HL-60/S4 (cell line): ENCODE results near the gene SMIM14.
"Not testable (repeated sequence)": the region's sequence is repeated elsewhere in the genome, so short reads cannot be mapped to it uniquely, and the experiment has no call there.

Experiments used
- in situ Hi-C: fragments of 300-500 bp; cut with MboI; formaldehyde crosslinking; loops from 2 replicates; pipeline ENCODE4 v1.14.3; 2022; ENCODE audit warnings: low sequenced_read_pairs

Gene SMIM14

DNA sequence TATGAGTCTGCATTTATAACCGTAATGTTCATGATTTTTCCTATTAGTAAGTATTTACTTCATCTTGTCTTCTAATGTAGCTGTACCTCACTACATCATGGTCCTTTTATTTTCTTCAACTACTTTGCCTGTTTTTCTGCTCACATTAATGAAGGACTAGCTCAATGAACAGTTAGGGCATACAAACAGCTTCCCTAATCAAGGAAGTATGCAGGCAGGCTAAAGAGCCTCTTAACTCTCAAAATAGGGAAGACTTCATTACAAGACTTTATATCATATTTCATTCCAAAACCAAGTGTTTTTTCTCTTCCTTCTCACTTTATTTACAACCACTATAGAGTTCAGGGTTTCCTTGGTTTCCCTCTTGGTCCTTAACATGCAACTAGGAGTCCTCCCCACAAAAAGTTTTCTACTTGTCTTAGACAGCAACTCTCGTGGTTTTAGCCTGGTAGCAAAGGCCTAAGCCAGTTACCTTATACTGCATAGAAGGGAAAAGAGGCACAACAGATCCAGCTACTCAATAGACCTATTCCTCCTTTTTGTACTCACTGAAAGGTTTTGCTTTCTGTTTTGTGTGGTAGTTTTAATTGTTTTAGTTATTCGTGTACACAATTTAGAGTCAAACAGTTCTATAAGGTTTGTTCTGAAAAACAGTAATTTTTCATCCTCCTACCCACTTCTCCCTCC is 40.8 kb downstream of the SMIM14 start:
- in situ Hi-C loops, result no loop called here

DNA sequence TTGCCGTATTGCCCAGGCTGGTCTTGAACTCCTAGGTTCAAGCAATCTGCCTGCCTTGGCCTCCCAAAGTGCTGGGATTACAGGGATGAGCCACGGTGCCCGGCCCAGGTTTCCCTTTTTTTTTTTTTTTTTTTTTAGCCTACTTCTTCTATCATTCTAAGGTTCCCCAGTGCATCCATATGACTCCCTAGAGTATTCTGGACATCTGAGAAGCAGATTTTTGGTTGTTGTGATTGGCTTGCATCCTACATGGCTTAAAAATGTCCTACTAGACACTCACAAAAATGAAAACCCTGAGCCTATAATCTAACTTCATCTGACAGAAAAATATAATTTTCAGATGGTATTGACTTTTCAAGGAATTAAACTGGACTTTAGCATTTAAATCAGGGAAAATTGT is 41.7 kb downstream of the SMIM14 start:
- in situ Hi-C loops, result no loop called here

DNA sequence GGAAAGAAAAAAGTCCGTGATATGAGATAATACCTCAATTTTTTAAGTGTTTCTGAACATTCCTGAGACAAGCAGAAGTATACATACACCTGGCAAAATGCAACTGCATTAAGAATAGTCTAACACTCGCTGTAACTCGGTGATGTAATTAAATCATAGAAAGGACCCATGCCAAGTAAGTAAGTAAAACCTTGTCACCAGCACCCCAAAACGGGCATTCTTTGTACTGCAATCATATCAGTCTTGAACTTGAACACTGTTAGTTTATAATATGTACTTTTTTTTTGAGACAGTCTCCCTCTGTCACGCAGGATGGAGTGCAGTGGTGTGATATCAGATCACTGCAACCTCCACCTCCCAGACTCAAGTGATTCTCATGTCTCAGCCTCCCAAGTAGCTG is 47.4 kb downstream of the SMIM14 start:
- in situ Hi-C loops, result no loop called here

DNA sequence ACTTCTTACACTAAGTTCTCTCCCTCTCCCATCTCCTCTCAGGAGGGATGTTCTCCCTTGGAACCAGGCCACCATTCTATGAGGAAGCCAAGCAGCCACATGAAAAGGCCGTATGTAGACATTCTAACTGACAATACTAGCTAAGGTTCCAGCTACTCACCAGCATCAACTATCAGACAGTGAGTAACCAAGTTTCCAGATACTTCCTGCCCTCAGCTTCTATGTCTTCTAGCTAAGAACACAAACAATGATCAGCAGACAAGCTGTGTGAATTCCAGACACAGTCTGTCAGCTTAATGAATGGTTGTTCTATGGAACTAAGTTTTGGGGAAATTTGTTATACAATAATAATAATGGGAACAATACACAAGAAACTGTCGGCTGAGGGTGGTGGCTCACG is 50.8 kb downstream of the SMIM14 start:
- in situ Hi-C loops, result no loop called here

DNA sequence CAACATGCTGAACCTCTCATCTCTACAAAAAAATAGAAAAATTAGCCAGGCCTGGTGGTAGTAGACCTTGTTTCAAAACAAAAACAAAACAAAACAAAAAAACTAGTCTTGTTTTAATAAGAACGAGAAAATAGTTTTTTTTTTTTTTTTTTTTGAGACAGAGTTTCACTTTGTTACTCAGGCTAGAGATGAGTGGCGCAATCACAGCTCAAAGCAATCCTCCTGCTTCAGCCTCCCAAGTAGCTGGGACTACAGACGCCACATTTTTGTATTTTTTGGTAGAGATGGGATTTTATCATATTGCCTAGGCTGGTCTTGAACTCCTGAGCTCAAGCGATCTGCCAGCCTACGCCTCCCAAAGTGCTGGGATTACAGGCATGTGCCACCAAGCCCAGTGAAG is 63.7 kb downstream of the SMIM14 start:
- in situ Hi-C loops, result no loop called here

DNA sequence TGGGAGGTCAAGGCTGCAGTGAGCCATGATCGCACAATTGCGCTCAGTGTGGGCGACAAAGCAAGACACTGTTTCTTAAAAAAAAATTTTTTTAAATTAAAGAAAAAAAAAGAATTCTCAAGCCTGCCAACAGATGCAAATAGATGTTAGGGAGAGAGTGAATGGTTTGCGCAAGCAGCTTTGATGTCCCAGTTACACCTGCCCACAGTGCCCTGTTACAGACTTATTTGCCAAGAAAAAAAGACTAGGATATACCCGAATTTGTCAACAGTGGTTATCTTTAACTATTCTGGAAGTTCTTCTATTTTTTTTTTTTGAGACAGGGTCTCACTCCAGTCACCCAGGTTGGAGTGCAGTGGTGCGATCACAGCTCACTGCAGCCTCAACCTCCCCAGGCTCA is 67.2 kb downstream of the SMIM14 start:
- in situ Hi-C loops, result no loop called here

DNA sequence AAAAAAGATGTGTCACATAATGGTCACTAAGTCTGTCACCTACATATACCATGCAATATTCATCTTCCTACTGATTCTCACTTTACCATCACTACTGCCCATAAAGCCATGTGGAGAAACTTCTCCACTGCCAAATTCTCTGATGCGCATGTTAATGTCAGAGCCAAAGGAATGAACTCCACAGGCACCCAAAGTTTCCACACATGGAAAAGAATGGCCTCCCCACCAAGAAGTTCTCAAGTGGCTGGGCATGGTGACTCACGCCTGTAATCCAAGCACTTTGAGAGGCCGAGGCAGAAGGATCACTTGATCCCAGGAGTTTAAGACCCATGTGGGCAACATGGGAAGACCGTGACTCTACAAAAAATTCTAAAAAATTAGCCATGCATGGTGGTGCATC is 67.6 kb downstream of the SMIM14 start:
- in situ Hi-C loops, result no loop called here

DNA sequence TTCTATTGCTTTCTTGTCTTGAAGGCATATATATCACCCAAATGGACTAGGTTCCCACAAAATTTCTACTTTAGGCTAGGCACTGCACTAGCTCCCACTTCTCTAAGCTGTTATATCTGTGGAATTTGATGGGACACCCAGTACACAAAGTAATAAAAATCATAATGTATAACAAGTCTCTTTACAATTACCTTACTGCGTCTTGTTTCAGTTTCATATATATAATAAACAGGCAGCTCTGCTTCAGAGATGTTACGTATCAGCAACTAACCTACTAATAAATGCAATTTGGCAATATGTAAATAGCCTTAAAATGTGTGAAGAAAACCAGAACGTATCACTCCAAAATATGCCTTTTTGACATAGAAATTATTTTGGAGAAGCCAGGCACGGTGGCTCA is 69.5 kb downstream of the SMIM14 start:
- in situ Hi-C loops, result no loop called here

DNA sequence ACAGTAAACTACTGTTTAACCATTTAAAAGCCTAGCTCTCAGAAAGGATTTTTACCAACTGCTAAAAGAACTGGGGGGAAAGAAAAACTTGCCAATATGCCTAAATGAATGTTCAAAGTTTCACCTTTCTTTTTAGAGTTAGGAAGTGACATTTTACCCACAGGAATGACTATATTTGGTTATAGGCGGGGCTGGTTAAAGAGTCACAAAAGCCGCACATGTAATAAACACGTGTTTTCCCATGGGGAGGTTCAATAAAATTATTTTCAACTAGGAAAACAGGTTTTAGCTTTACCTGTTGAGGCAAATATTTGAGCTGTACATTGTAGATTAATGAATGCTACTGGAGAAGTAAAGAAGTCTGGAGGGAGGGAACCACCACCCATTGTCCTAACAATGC is 69.9 kb downstream of the SMIM14 start:
- in situ Hi-C loops, result no loop called here

DNA sequence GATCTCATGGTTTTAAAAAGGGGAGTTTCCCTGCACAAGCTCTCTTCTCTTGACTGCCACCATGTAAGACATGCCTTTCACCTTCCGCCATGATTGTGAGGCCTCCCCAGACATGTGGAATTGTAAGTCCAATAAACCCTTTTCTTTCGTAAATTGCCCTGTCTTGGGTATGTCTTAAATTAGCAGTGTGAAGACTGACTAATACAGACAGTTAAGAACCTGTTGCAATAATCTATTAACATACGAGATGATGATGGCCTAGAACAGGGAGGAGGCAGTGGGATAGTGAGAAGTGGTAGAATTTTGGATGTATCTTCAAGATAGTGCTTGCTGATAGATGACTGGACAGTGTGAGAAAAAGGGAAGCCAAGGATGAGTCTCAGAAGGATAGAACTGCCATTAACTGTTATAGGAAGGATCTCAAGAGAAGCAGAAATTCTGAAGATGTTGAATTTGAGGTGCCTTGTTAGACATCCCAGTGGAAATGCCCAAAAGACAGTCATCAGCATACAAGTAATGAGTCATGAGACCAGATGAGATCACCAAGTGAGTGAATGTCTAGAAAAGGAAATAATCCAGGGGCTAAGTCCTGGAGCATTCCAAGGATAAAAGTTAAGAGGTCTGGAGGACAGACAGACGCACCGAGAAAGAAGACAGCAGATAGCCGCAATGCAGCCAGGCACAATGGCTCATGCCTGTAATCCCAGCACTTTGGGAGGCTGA is 72.6 kb downstream of the SMIM14 start:
- in situ Hi-C loops, result no loop called here

DNA sequence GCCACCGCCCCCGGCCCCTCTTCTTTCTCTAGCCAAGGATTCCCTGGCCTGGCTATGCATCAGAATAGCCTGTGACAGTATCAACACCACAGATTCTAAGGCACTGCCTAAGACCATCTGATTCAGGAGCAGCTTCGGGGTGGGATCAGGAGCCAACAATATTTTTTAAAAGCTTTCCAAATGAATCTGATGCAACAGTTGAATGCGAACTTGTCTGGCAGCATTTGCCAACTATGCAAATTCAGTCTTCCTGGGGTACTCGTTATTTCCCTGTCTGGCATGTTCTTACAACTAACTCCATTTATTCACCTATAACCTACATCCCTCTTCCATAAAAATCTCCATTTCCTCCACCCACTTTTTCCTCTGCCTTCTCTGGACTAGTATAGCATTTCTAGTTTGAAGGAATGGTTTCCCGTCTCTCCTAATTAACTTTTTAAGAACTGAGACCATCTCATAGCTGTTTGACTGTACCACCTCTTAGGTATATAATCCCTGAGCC is 75.3 kb downstream of the SMIM14 start:
- in situ Hi-C loops, result no loop called here

DNA sequence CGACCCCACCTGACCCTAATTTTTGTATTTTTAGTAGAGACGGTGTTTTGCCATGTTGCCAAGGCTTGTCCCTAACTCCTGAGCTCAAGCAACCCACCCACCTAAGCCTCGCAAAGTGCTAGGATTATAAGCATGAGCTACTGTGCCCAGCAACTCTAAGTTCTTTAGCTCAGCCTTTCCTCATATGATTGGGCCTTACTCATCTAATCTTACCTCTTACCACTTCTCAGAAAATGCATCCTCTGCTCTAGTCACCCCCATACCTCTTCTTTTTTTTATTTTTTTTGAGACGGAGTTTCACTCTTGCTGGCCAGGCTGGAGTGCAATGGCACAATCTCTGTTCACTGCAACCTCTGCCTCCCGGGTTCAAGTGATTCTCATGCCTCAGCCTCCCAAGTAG is 75.9 kb downstream of the SMIM14 start:
- in situ Hi-C loops, result no loop called here

DNA sequence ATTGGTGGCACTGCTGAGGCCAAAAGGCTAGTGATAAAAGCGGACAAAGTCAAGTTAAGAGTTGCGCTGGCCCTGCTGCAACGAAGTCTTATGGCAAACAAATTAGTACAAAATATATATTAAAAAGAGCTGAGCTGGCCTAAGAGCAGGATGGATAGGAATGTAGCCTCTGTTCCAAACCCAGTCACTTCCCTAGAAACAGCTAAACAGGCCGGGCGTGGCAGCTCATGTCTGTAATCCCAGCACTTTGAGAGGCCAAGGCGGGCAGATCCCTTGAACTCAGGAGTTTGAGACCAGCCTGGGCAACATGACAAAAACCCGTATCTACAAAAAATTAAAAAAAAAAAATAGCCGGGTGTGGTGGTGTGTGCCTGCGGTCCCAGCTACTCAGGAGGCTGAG is 79.0 kb downstream of the SMIM14 start:
- in situ Hi-C loops, result no loop called here

DNA sequence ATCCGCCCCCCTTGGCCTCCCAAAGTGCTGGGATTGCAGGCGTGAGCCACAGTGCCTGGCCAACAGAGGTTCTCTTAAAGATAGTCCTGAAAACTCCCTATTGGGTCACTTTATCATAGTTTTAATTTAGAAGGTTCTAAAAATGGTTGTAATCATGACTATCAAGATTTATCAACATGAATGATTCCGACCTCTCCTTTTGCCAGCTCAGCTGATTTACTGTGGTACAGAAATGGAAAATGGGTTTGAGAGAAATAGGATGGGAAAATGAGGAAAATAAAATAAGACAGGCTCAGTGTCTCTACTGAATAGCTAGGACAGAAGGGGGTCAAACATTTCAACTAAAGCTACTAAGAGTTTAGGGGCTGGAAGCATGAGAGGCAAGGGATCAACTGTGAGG is 83.2 kb downstream of the SMIM14 start:
- in situ Hi-C loops, result no loop called here

DNA sequence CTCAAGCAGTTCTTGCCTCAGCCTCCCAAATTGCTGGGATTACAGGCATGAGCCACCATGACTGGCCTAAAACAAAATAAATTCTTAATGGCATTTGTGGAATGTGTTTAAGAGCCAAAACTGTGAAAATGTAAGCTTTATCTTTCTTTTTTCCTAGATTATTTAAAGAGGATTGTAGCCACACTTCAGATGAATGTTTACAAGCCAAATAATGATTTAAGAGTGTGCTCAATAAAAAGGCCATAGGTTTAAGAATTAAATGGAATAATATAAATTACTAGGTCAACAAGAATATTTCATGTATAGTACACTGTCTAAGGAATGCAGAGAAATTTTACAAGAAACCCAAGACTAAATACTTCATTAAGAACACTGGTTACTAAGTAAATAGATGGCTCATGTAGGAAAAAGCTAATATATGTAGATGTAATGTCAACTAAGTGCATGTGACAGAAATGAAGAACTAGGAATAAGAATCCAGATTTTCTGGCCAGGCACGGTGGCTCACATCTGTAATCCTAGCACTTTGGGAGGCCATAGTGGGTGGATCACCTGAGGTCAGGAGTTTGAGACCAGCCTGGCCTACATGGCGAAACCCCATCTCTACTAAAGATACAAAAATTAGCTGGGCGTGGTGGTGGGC is 90.1 kb downstream of the SMIM14 start:
- in situ Hi-C loops, result no loop called here

DNA sequence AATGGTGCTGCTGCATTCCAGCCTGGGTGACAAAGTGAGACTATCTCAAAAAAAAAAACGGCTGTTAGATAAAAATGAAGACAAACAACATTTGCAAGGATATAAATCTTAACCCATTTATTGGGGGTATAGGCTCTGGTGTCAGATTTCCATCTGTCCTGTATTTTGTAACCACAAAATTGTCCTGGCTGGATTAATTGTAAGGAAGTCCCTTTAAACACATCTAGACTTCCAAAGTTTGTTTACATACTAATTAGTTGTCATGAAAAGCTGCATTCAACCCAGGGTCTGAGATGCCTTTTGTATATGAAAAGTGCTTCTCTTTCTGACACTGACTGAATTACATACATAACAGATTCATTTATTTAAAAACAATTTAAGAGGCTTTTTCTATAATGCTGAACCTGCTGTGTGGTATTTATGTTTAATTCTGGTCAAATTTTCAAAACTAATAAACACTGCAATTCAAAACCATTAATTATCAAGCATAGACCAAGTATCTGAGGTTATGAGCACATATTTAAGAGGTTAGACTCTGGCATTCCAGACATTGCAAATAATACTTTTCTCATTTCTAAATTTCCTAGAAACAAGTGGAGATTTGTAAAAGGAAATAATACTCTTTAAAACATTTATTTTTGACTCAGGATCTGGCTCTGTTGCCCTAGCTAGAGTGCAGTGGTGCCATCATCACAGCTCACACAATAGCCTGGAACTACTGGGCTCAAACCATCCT is 93.9 kb downstream of the SMIM14 start:
- in situ Hi-C loops, result no loop called here

DNA sequence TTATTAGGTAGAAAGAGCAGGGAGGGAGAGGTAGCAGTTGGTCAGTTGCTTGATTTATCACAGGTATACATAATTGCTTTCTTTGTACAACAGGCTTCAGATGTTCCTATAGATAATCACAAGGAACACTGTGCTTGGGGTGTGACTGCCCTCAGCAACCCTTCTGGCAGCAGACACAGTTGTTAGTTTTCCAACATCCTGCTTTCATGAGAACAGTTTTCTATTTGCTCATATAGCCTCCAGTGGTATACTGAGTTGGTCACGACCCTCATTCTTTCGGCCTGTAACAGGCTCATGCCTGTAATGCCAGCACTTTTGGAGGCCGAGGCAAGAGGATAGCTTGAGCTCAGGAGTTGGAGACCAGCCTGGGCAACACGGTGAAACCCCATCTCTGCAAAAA is 94.6 kb downstream of the SMIM14 start:
- in situ Hi-C loops, result not testable (repeated sequence)

DNA sequence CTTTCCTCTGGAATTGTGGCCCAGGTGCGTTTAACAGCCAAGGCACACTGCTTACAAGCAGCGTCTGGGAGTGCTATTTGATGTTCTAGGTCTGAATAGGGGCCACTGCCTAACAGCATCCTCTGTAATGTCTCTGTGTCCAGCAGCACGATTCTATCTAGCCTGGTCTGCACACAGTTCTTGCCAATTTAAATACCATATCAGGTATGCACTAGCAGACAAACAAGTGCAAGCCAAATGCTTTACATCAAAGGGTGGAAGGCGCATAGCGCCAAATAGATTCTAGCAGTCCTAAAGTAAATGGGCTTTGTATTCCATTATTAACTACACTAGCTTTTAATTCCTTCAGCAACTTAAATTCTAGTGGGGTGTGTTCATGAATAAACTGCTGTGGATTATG is 95.6 kb downstream of the SMIM14 start:
- in situ Hi-C loops, result no loop called here

DNA sequence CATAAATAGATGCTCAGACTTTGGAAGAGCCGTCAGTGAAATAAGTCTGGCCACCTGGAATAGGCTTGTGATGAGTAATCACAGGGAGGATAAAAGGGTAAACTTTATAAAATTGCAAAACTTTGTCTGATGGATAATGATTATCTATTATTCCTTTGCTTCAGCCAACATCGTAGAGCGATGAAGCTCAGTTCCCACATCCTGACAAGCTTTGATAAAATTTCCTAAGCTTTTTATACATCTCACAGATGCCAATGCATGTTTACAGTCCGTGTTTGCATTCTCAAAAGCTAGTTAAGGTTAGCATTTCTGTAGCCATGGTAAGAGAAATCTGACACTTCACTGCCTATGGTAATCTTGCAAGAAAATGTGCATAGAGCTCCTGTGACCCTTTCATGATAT is 96.1 kb downstream of the SMIM14 start:
- in situ Hi-C loops, result no loop called here

DNA sequence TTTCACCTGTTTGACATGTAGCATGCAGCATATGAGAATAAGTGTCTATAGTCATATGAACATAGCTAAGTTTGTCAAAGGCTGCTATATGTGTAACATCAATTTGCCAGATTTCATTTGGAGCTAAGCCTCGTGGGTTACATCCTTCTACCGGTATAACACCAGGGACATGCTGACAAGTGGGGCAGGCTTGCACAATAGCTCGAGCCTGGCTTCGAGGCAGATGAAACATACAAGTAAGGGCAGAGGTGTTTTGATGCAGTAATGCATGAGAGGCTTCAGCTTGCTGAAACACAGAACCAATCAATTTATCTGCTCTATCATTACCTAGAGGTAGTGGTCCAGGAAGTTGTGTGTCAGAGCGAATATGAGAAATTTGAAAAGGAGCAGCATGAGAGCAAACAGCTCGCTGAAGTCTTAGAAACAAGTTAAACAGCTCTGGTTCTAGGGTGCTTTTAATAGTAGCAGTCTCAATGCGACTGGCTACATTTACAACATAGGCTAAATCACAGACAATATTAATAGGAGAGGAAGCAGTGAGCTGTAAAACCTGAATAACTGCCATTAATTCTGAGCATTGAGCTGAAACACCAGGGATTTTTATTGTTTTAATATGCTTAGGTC is 96.6 kb downstream of the SMIM14 start:
- in situ Hi-C loops, result no loop called here

DNA sequence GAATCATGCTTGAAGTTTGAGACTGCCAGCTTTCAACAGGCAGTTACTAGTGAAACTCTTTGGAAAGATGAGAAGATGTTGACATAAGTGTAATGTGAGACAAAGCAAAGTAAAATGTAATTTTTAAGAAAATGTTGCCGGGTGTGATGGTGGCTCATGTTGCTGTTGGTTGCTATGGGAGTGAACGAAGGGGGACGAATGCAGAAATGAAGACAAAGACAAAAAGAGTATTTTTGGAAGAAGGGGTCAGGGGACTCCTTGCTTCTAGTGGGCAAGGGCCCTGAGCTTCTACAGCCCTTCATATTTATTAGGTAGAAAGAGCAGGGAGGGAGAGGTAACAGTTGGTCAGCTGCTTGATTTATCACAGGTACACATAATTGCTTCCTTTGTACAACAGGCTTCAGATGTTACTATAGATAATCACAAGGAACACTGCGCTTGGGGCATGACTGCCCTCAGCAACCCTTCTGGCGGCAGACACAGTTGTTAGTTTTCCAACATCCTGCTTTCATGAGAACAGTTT is 99.5 kb downstream of the SMIM14 start:
- in situ Hi-C loops, result no loop called here
